HAP-1 (cell line): ENCODE results near the gene NRSN2.
"Not testable (repeated sequence)": the region's sequence is repeated elsewhere in the genome, so short reads cannot be mapped to it uniquely, and the experiment has no call there.

Experiments used
- DNase-seq, 2 experiments: peaks; one replicate each; pipeline ENCODE4 v3.0.0-alpha.2; 2016 to 2020; ENCODE audit warnings: low spot score in 2 of 2
- H3K27me3 ChIP-seq: fragments of 250-450 bp; sonication (Bioruptor Pico); 2 replicates; pipeline ENCODE4 v1.5.1; 2020; ENCODE audit warnings: low read depth, mild to moderate bottlenecking, moderate library complexity
- H3K36me3 ChIP-seq: fragments of 250-450 bp; sonication (Bioruptor Pico); replicated peaks from 2 replicates; pipeline ENCODE4 v1.5.1; 2020; ENCODE audit warnings: mild to moderate bottlenecking
- H3K4me1 ChIP-seq: fragments of 250-450 bp; sonication (Bioruptor Pico); 2 replicates; pipeline ENCODE4 v1.5.1; 2020; ENCODE audit warnings: mild to moderate bottlenecking
- H3K4me3 ChIP-seq: fragments of 250-450 bp; sonication (Bioruptor Pico); 2 replicates; pipeline ENCODE4 v1.5.1; 2020; ENCODE audit warnings: mild to moderate bottlenecking, moderate library complexity
- H3K9me3 ChIP-seq: fragments of 250-450 bp; sonication (Bioruptor Pico); 2 replicates; pipeline ENCODE4 v1.5.1; 2020; ENCODE audit warnings: mild to moderate bottlenecking, moderate library complexity
- in situ Hi-C: fragments of 300-500 bp; cut with MboI; formaldehyde crosslinking; loops from 3 replicates; pipeline ENCODE4 v1.14.3; 2020; ENCODE audit warnings: low sequenced_read_pairs, inconsistent platforms, mixed read lengths

NRSN2 gene

DNA sequence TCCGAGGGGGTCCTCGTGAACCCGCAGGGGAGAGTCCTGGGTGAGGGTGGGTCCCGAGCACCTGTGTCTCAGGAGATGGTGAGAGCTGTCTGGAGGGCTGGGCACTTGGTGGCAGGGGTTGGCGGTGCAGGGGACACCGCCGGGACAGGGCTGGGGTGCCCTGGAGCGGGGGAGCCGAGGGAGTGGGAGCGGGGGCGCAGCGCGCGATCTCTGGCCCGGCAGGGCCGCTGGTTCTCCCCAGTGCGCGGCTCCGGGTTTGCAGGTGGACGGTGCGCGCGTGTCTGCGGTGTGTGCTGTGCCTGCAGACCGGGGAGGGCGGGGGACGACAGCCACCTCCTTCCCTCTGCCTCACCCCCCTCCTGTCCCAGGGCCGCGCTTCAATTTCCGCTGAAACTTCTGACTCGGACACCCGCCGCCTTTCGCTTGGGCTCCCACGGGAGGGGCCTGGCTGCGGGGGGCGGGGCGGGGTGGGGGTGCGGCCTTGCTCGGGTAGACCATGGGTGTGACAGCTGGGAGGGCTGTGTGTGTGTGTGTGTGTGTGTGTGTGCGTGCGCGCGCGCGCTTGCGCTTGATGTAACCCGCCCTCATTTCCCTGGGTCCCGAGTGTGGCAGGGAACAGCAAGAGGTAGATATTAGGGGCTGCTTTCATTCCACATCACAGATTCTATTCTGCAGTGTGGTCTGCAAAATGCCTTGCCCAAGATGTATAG is 34.8 kb downstream of the NRSN2 start:
- DNase-seq: peak; percentile 65 to 89
- no peaks in the 10 kb centered on the region for H3K9me3 ChIP-seq
- H3K36me3 ChIP-seq: peaks cover 17% of the 10 kb centered on the region
- H3K27me3 ChIP-seq: no peaks in the 10 kb centered on the region
- peak overlapping the region; percentile 80 for H3K4me3 ChIP-seq
- H3K4me1 ChIP-seq: peaks cover 19% of the 10 kb centered on the region
- in situ Hi-C loops: no loop called here

DNA sequence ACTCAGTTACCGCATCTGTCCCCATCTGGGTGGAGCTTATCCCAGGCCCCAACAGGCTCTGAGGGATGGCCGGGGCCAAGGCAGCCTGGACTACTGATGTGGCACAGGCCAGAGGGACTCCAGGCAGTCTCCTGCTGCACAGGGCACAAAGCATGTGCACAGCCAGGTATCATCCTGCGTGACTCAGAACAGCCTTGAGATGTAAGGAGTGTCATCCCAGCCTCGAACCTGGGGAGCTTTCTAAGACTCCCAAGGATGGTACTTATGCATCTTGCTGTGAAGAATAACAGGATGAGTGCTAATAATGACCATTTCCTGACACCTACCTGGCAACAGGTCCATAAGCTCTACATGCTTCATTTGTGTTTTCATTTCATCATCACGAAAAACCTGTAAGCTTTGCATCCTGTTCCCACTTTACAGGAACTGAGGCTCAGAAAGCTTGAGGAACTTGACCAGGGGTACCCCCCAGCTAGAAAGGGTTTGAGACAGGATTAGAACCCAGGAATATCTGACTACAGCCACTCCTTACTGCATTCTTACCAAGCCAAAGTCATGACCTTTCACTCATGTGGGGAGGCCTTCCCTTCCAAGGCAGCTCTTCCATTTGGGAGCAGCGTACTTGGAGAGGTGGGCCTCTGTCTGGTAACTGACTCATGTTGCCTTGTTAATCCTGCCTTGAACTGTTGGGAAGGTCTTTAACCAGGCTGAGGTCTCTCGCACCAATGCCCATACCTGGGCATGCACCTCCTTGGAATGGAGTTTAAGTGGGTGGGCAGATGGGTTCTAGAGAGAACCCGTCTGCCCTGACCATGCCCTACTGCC is 35.6 kb downstream of the NRSN2 start:
- peaks cover 22% of the 10 kb centered on the region for H3K36me3 ChIP-seq
- H3K4me1 ChIP-seq: peaks cover 19% of the 10 kb centered on the region
- in situ Hi-C loops: no loop called here

DNA sequence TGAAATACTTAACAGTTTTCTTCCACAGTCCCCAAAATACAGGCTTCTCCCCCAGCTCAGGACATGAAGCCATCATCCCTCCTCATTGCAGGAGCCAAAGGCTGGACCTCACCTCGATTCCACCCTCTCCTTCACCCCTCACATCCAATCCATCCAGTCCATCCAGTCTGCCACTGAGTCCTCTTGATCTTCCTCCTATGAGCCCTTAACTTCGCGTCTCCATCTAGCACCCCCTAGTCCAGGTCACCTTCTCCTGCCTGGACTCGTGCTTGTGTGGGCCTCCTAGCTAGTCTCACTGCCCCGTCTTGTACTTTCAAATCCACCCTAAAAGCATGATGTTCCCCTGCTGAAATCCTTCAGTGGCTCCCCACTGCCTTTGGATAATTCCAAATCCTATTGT is 37.0 kb downstream of the NRSN2 start:
- H3K4me3 ChIP-seq: no peak overlapping the region

More for the DNA sequence above, 35.6 kb downstream of the NRSN2 start:
- no peak for DNase-seq
- Histone ChIP-seq H3K4me3 (peak overlapping the region; percentile 80), H3K27me3 (no peaks in the 10 kb centered on the region), H3K9me3 (no peaks in the 10 kb centered on the region)

DNA sequence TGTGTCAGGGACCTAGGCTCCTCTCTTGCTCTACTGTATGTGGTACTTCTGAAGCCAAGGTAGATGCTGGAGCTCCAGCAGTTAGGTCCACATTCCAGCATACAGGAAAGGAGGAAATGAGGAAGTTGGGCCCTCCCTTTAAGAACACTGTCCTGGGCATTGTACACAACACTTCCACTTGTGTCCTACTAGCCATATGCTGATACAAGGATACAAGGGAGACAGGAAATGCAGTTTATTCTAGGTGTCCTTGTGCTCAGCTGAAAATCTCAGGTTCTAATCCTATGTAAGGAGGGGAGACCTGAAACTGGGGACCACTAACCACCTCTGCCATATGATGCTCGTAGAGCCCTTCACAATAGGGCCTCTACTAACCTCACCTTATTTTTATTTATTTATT is 37.8 kb downstream of the NRSN2 start:
- DNase-seq: no peak
- Histone ChIP-seq H3K4me1 (peaks cover 17% of the 10 kb centered on the region), H3K27me3 (no peaks in the 10 kb centered on the region), H3K36me3 (peaks cover 44% of the 10 kb centered on the region), H3K9me3 (no peaks in the 10 kb centered on the region), H3K4me3 (no peak overlapping the region)
- in situ Hi-C loops: no loop called here

More for the DNA sequence above, 37.0 kb downstream of the NRSN2 start:
- Histone ChIP-seq H3K4me1 (peaks cover 17% of the 10 kb centered on the region), H3K36me3 (peaks cover 36% of the 10 kb centered on the region), H3K27me3 (no peaks in the 10 kb centered on the region), H3K9me3 (no peaks in the 10 kb centered on the region)
- DNase-seq: no peak
- in situ Hi-C loops: no loop called here

DNA sequence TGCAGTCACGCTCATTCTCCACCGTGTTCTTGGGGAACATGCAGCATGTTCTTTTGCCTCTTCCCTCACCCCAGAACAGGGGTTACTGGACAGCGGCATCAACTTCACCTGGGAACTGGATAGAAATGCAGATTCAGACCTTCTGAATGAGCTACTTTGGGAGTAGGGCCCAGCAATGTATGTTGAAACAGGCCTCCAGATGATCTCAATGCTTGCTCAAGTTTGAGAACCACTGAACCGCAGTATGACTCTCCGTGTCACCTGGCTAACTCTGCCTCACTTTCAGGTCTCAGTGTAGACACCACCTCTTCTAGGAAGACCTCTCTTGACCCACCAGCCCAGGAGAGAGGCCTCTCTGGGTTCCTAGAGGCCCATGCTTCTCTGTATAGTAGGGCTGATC is 38.5 kb downstream of the NRSN2 start:
- in situ Hi-C loops: no loop called here
- Histone ChIP-seq H3K36me3 (peaks cover 51% of the 10 kb centered on the region), H3K9me3 (no peaks in the 10 kb centered on the region)

DNA sequence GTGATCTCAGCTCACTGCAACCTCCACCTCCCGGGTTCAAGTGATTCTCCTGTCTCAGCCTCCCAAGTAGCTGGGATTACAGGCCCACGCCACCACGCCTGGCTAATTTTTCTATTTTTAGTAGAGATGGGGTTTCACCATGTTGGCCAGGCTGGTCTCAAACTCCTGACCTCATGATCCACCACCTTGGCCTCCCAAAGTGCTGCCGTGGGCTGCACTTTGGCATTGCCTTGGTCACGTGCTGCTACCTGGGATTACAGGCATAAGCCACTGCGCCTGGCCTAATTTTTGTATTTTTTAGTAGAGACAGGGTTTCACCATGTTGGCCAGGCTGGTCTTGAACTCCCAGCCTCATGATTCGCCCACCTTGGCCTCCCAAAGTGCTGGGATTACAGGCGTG is 39.7 kb downstream of the NRSN2 start:
- H3K4me3 ChIP-seq, DNase-seq, H3K9me3 ChIP-seq, in situ Hi-C loops, H3K27me3 ChIP-seq: not testable (repeated sequence)
- Histone ChIP-seq H3K36me3 (peaks cover 62% of the 10 kb centered on the region), H3K4me1 (peaks cover 17% of the 10 kb centered on the region)

More for the DNA sequence above, 38.5 kb downstream of the NRSN2 start:
- peaks cover 17% of the 10 kb centered on the region for H3K4me1 ChIP-seq
- H3K4me3 ChIP-seq: no peak overlapping the region
- DNase-seq: no peak
- no peaks in the 10 kb centered on the region for H3K27me3 ChIP-seq

DNA sequence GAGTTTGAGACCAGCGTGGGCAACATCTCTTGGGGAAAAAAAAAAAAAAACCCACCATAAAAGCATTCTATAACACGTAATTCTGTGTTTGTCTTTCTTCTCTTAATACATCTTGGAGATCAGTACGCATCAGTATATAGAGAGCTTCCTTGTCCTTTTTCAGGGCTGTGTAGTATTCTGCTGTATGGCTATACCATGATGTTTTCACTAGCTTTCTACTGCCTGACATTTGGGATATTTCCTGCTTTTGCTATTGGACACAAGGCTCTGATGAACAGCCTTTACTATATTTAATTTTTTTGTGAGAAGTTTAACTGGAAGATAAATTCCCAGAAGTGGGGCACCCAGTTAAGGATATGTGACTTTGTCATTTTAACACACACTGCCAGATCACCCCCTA is 40.6 kb downstream of the NRSN2 start:
- no peaks in the 10 kb centered on the region for H3K9me3 ChIP-seq
- DNase-seq: no peak
- H3K36me3 ChIP-seq: peaks cover 66% of the 10 kb centered on the region
- in situ Hi-C loops: no loop called here
- no peak overlapping the region for H3K4me3 ChIP-seq
- H3K27me3 ChIP-seq: no peaks in the 10 kb centered on the region
- peaks cover 11% of the 10 kb centered on the region for H3K4me1 ChIP-seq

DNA sequence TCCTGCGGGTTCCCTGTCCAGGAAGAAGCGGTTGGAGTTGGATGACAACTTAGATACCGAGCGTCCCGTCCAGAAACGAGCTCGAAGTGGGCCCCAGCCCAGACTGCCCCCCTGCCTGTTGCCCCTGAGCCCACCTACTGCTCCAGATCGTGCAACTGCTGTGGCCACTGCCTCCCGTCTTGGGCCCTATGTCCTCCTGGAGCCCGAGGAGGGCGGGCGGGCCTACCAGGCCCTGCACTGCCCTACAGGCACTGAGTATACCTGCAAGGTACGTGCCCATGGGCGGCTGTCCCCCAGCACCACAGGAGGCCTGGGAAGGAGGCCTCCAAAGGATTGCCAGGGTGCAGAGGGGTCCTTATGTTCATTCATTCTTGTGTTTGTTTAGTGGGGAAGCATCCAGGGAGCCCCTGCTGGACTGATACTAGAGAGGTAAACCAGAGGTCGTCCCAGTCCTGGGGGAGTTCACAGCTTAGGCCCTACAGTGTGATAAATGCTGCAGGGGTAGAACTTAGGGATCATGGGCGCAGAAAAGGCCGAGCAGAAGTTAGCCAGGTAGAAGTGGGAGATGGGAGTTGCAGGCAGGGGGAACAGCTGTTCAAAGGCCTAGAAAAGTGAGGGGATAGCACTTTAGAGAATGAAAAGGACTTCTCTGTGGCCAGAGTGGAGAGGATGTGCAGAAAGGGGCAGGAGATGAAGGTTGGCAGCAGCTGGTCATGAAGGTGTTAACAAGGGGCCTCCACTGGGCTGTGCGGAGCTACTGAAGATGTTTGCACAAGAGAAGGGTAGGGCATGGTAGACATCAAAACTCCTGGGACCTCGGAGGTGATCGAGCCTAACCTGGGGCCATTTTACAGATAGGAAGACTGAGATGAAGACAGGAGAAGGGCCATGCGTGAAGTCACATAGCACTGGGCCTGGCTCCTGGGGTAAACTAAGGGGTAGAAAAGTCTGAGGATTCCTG is 41.4 kb downstream of the NRSN2 start:
- no peak for DNase-seq
- in situ Hi-C loops: no loop called here
- peaks cover 5% of the 10 kb centered on the region for H3K4me1 ChIP-seq
- no peaks in the 10 kb centered on the region for H3K9me3 ChIP-seq
- H3K36me3 ChIP-seq: peaks cover 67% of the 10 kb centered on the region
- H3K4me3 ChIP-seq: no peak overlapping the region
- H3K27me3 ChIP-seq: no peaks in the 10 kb centered on the region

DNA sequence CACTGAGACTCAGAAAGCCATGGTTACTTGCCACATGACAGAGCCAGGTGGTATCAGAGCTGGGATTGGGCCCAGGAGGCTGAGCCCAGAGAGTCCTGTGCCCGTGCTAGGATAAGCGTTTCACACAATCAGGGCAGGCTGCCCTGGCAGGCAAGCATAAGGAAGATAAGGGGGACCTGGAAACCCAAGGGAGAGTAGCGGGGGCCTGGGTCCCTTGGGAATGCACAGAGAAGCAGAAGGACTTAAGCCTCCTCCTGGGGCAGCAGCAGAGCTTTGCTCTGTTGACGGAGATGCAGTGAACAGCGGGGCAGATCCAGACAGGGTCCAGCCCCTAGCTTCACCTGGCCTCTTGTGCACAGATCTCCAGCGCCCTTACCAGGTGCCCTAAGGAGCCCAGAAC is 42.3 kb downstream of the NRSN2 start:
- Histone ChIP-seq H3K27me3 (no peaks in the 10 kb centered on the region), H3K9me3 (no peaks in the 10 kb centered on the region), H3K36me3 (peaks cover 70% of the 10 kb centered on the region), H3K4me1 (no peaks in the 10 kb centered on the region; the same call in 1 of the 2 replicates), H3K4me3 (no peak overlapping the region)
- in situ Hi-C loops: no loop called here
- DNase-seq: no peak

DNA sequence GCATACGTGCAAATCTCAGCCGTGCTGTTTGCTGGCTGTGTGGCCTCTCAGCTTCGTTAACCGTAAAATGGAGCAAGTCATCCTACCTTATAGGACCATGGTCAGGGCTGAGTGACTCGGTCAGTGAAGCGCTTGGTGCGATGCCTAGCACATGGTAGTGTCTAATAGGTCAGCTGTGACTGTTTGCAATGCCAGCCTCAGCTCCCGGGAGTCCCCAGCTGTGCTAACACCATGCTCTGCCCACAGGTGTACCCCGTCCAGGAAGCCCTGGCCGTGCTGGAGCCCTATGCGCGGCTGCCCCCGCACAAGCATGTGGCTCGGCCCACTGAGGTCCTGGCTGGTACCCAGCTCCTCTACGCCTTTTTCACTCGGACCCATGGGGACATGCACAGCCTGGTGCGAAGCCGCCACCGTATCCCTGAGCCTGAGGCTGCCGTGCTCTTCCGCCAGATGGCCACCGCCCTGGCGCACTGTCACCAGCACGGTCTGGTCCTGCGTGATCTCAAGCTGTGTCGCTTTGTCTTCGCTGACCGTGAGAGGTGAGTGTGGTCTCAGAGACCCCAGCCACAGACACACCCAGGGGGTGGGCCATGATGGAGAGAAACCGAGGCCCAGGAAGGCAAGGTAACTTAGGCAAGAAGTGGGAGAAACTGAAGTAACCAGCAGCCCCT is 44.3 kb downstream of the NRSN2 start:
- in situ Hi-C loops: no loop called here
- Histone ChIP-seq H3K4me3 (no peak overlapping the region), H3K4me1 (no peaks in the 10 kb centered on the region), H3K27me3 (no peaks in the 10 kb centered on the region), H3K36me3 (peaks cover 84% of the 10 kb centered on the region), H3K9me3 (no peaks in the 10 kb centered on the region)
- DNase-seq: no peak

DNA sequence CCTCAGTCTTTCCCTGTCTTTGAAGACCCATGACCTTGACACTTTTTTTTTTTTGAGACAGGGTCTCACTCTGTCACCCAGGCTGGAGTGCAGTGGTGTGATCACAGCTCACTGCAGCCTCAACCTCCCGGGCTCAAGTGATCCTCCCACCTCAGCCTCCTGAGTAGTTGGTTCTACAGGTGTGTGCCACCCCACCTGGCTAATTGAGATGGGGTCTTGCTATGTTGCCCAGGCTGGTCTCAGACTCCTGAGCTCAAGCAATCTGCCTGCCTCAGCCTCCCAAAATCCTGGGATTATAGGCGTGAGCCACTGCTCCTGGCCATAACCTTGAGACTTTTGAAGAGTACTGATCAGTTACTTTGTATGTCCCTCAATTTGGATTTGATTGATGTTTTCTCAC is 46.4 kb downstream of the NRSN2 start:
- H3K9me3 ChIP-seq, H3K4me1 ChIP-seq, H3K27me3 ChIP-seq, H3K4me3 ChIP-seq, DNase-seq, in situ Hi-C loops: not testable (repeated sequence)
- peaks cover 89% of the 10 kb centered on the region for H3K36me3 ChIP-seq

DNA sequence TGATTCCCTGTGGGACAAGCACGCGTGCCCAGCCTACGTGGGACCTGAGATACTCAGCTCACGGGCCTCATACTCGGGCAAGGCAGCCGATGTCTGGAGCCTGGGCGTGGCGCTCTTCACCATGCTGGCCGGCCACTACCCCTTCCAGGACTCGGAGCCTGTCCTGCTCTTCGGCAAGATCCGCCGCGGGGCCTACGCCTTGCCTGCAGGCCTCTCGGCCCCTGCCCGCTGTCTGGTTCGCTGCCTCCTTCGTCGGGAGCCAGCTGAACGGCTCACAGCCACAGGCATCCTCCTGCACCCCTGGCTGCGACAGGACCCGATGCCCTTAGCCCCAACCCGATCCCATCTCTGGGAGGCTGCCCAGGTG is 49.3 kb downstream of the NRSN2 start:
- peaks cover 9% of the 10 kb centered on the region for H3K4me1 ChIP-seq
- H3K36me3 ChIP-seq: peaks cover 61% of the 10 kb centered on the region
- no peak overlapping the region for H3K4me3 ChIP-seq
- DNase-seq: no peak
- H3K9me3 ChIP-seq: no peaks in the 10 kb centered on the region
- no peaks in the 10 kb centered on the region for H3K27me3 ChIP-seq
- in situ Hi-C loops: no loop called here
